OCI-LY1 (cell line): Measurements from ENCODE around the gene MUC12.
"Not testable (repeated sequence)": the region's sequence is repeated elsewhere in the genome, so short reads cannot be mapped to it uniquely, and the experiment has no call there.

Source experiments
- EZH2 ChIP-seq: fragments of 200-600 bp; sonication (generic), shearing (Covaris generic); IDR thresholded peaks from 2 replicates; pipeline ENCODE4 v1.8.0; 2017; ENCODE audit warnings: borderline replicate concordance, mixed run types, mild to moderate bottlenecking, antibody characterized with exemption, low read length, moderate library complexity, mixed read lengths
- TF ChIP-seq, protein P1 (sequence below): fragments of 200-600 bp; sonication (generic), shearing (Covaris generic); IDR thresholded peaks from 2 replicates; pipeline ENCODE4 v1.5.1; 2017; ENCODE audit warnings: mild to moderate bottlenecking, antibody characterized with exemption, low read length, moderate library complexity, mixed read lengths

DNA sequence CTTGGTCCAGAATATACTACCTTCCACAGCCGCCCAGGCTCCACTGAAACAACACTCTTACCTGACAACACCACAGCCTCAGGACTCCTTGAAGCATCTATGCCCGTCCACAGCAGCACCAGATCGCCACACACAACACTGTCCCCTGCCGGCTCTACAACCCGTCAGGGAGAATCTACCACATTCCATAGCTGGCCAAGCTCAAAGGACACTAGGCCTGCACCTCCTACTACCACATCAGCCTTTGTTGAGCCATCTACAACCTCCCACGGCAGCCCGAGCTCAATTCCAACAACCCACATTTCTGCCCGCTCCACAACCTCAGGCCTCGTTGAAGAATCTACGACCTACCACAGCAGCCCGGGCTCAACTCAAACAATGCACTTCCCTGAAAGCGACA, 22.9 kb downstream of the MUC12 start:
- TF ChIP-seq, protein P1, sequence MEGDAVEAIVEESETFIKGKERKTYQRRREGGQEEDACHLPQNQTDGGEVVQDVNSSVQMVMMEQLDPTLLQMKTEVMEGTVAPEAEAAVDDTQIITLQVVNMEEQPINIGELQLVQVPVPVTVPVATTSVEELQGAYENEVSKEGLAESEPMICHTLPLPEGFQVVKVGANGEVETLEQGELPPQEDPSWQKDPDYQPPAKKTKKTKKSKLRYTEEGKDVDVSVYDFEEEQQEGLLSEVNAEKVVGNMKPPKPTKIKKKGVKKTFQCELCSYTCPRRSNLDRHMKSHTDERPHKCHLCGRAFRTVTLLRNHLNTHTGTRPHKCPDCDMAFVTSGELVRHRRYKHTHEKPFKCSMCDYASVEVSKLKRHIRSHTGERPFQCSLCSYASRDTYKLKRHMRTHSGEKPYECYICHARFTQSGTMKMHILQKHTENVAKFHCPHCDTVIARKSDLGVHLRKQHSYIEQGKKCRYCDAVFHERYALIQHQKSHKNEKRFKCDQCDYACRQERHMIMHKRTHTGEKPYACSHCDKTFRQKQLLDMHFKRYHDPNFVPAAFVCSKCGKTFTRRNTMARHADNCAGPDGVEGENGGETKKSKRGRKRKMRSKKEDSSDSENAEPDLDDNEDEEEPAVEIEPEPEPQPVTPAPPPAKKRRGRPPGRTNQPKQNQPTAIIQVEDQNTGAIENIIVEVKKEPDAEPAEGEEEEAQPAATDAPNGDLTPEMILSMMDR = not testable (repeated sequence)
- TF ChIP-seq EZH2 = not testable (repeated sequence)
